CD4-positive, alpha-beta T cell (primary cell): Measurements from ENCODE around the gene TSPAN33. TPM values are rescaled to one million over a fixed set of nuclear protein-coding genes. Genes with fewer than 3 reads are reported as not detected.

Experiments
- ATAC-seq: fragments of 200-7000 bp; cut with Tn5 transposase; one replicate; pipeline ENCODE4 v1.10.0; 2022; ENCODE audit warnings: mild to moderate bottlenecking; ENCODE audit not compliant: poor library complexity
- CTCF ChIA-PET: fragments of 350-600 bp; sonication (Branson Sonifier 250); formaldehyde crosslinking; loops from one replicate; lab custom pipeline; 2021; ENCODE audit warnings: antibody characterized with exemption, inconsistent platforms; lab: Charles Lee
- POLR2A ChIA-PET: fragments of 350-600 bp; sonication (Branson Sonifier 250); formaldehyde crosslinking; loops from one replicate; lab custom pipeline; 2021; ENCODE audit warnings: antibody characterized with exemption, inconsistent platforms; lab: Charles Lee
- DNase-seq, 14 experiments: peaks; one replicate each; pipeline ENCODE4 v3.0.0-alpha.2; 2013 to 2020; ENCODE audit warnings: mixed read lengths in 2 of 14
- H3K27ac ChIP-seq, 2 donors: one replicate each; pipeline versions ENCODE4 v1.5.1 to v1.7.0; 2013; ENCODE audit warnings: low read length in 2 of 2, low read depth in 1 of 2, mild to moderate bottlenecking in 1 of 2
- H3K27me3 ChIP-seq, 2 experiments: 1 replicate in 1 of 2; 2 replicates in 1 of 2; pipeline versions ENCODE4 v1.6.1 to v1.7.0; 2013; ENCODE audit warnings: low read length in 2 of 2, control low read depth in 1 of 2, mild to moderate bottlenecking in 1 of 2, moderate library complexity in 1 of 2; ENCODE audit not compliant: insufficient read depth in 2 of 2, control insufficient read depth in 1 of 2
- H3K36me3 ChIP-seq: one replicate; pipeline ENCODE4 v1.6.1; 2013; ENCODE audit warnings: low read length, control low read depth; ENCODE audit not compliant: insufficient read depth
- H3K4me1 ChIP-seq: one replicate; pipeline ENCODE4 v1.6.1; 2013; ENCODE audit warnings: low read length, control low read depth; ENCODE audit not compliant: insufficient read depth
- H3K4me3 ChIP-seq: one replicate; pipeline ENCODE4 v1.5.1; 2013; ENCODE audit warnings: mild to moderate bottlenecking, low read length, moderate library complexity
- H3K9me3 ChIP-seq, 2 experiments: 1 replicate in 1 of 2; 2 replicates in 1 of 2; pipeline versions ENCODE4 v1.6.1 to v1.7.0; 2013; ENCODE audit warnings: low read length in 2 of 2, mild to moderate bottlenecking in 2 of 2, control low read depth in 1 of 2, moderate library complexity in 1 of 2; ENCODE audit not compliant: control insufficient read depth in 1 of 2, insufficient read depth in 1 of 2
- H3K27ac Mint-ChIP-seq: one replicate; pipeline ENCODE4 v1.8.0; 2020; ENCODE audit warnings: mixed read lengths
- H3K27me3 Mint-ChIP-seq: one replicate; pipeline ENCODE4 v1.8.0; 2021; ENCODE audit warnings: mixed read lengths
- H3K36me3 Mint-ChIP-seq: one replicate; pipeline ENCODE4 v1.8.0; 2021; ENCODE audit warnings: low read depth, mixed read lengths
- H3K4me1 Mint-ChIP-seq: one replicate; pipeline ENCODE4 v1.8.0; 2021; ENCODE audit warnings: low read depth, mixed read lengths
- H3K4me3 Mint-ChIP-seq: one replicate; pipeline ENCODE4 v1.8.0; 2020; ENCODE audit warnings: mild to moderate bottlenecking, mixed read lengths
- H3K9me3 Mint-ChIP-seq: one replicate; pipeline ENCODE4 v1.8.0; 2020; ENCODE audit warnings: mixed read lengths
- CTCF ChIP-seq: fragments of 200-600 bp; IDR thresholded peaks from one replicate; pipeline ENCODE4 v1.8.0; 2022; ENCODE audit warnings: antibody characterized with exemption, mild to moderate bottlenecking
- intact Hi-C, 2 experiments: fragments of 100-400 bp; cut with DNase I in 1 of 2; cut with micrococcal nuclease in 1 of 2; formaldehyde crosslinking; loops; one replicate each; pipeline versions ENCODE4 v1.15.1 to v1.9.0; 2023 to 2025; cut with DNase I, micrococcal nuclease
- polyA plus RNA-seq, 2 donors: library from polyadenylated mRNA; unstranded; fragments of 120-200 nt; gene quantifications; one replicate each; pipeline ENCODE4 v1.2.1, GENCODE V29; 2013
- total RNA-seq, 174 experiments: library from RNA in 2 of 174; stranded (reverse) in 2 of 174; gene quantifications; one replicate each; pipeline ENCODE4 v1.2.3 and lab custom pipeline; 2021 to 2026

Gene TSPAN33, protein sequence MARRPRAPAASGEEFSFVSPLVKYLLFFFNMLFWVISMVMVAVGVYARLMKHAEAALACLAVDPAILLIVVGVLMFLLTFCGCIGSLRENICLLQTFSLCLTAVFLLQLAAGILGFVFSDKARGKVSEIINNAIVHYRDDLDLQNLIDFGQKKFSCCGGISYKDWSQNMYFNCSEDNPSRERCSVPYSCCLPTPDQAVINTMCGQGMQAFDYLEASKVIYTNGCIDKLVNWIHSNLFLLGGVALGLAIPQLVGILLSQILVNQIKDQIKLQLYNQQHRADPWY
- total RNA-seq (1 to 10 TPM; 3.6 to 4.1 TPM), total RNA-seq (lab: John Stamatoyannopoulos, UW) (0.84 to 16.3 (median 5.3) reads per million in 172 experiments)
- polyA plus RNA-seq (2013, experiment 1 of 2), result 4.6 TPM
- polyA plus RNA-seq (2013, experiment 2 of 2), result 7.6 TPM

DNA sequence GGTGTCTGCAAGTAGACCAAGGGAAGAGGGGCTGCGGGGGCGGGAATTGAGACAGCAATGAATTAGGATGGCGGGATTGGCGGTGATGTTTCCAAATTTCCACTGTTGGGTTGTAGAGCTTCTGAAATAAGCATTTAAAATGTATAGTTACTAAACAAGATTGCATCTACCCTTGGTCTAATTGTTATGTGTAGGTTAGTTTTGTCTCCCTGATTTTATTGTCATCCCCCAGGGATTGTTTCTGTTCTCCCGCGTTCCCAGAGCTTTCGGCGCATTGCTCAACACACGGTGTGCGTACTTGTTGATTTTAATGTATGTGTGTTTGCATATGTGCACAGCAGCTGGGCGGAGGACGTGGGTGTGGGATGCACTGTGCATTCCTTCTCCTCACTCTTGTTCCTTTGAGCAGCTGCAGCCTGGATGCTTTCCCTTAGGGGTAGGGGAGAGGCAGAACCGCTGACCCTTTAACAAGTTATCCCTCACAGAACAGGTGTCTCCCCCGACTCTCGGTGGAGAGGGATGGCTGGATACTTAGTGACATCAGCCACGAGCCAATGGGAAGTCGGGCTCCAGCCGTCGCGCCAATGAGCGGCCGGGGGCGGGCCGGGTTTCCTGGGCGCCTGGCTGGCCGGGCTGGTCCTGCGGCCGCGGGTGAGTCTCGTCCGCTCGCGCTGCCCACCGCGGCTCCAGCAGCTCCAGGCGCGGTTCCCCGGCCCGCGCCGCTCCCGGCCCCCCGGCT is at the start of gene TSPAN33:
TSPAN33 (plus strand) TSS at position 613 of the 739 bp plus-strand sequence. CDS start 274 bp downstream, outside the sequence.
- intact Hi-C loops, result no loop called here

DNA sequence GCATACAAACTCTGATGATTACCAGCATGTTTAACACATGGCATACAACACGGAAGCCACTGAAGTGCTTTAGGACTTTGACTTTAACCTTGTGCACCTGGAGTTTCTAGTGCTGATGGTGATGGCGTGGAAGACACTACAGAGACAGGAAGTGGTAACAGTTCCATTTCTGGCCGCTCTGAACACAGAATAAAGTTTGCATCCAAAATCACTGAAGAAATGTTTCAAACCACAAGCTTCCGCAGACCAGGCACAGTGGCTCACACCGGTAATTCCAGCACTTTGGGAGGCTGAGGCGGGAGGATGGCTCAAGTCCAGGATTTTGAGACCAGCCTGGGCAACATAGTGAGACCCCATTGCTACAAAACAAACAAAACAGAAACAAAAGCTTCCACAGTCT is 49.2 kb upstream of the TSPAN33 start:
- H3K4me3 Mint-ChIP-seq, result no peak overlapping the region
- DNase-seq (peak in 10 of 14 experiments; percentile 0 to 63 (median 23)), ATAC-seq (peak; percentile 92)
- no peaks in the 10 kb centered on the region for H3K36me3 Mint-ChIP-seq
- Histone ChIP-seq H3K9me3 (no peaks in the 10 kb centered on the region), H3K27me3 (no peaks in the 10 kb centered on the region), H3K27ac (peak overlapping the region in 1 of 2 donors; percentile 22), H3K36me3 (no peaks in the 10 kb centered on the region), H3K4me1 (peaks cover 20% of the 10 kb centered on the region), H3K4me3 (no peak overlapping the region)
- peaks cover 31% of the 10 kb centered on the region for H3K4me1 Mint-ChIP-seq
- H3K9me3 Mint-ChIP-seq, result no peaks in the 10 kb centered on the region
- peak overlapping the region; percentile 60 for H3K27ac Mint-ChIP-seq
- no peak for TF ChIP-seq CTCF
- CTCF ChIA-PET, result no interaction called here
- intact Hi-C loops, result loop anchor here in 1 of 2 experiments (10.0 kb wide), 1 partner anchor 80 kb away; no protein-coding TSS in a partner anchor
- no peaks in the 10 kb centered on the region for H3K27me3 Mint-ChIP-seq
- POLR2A ChIA-PET, result interaction anchor here (0.7 to 1.4 kb wide), 3 partner anchors 41 to 82 kb away, joined by 3 to 4 read pairs (median 3); no protein-coding TSS in a partner anchor

More for the DNA sequence above, at the start of gene TSPAN33:
- Histone ChIP-seq H3K4me3 (peak within 1 kb of the TSS; percentile 70), H3K4me1 (peaks cover 21% of the 10 kb centered on the region), H3K36me3 (no peaks in the 10 kb centered on the region), H3K27me3 (no peaks in the 10 kb centered on the region), H3K27ac (no peak within 1 kb of the TSS), H3K9me3 (no peaks in the 10 kb centered on the region)
- CTCF ChIA-PET, result interaction anchor here (2.5 kb wide), 1 partner anchor 20 kb away, joined by 9 read pairs; no protein-coding TSS in a partner anchor
- DNase-seq (peak; percentile 18 to 75 (median 52)), ATAC-seq (peak; percentile 95)
- Mint-ChIP-seq H3K4me3 (peak within 1 kb of the TSS; percentile 89), H3K27me3 (peaks cover 6% of the 10 kb centered on the region), H3K36me3 (no peaks in the 10 kb centered on the region), H3K9me3 (no peaks in the 10 kb centered on the region), H3K4me1 (peaks cover 20% of the 10 kb centered on the region), H3K27ac (peak within 1 kb of the TSS; percentile 3)
- POLR2A ChIA-PET, result interaction anchor here (0.7 kb wide), 1 partner anchor 79 kb away, joined by 3 read pairs; no protein-coding TSS in a partner anchor
- TF ChIP-seq CTCF, result no peak

GRCh38 chr7:129098409-129099084 is 46.0 kb upstream of the TSPAN33 start:
- peaks cover 14% of the 10 kb centered on the region for H3K4me1 ChIP-seq
- H3K9me3 Mint-ChIP-seq, result no peaks in the 10 kb centered on the region
- no peak overlapping the region for H3K4me3 ChIP-seq
- no peak overlapping the region for H3K27ac Mint-ChIP-seq
- ChIA-PET POLR2A (interaction anchor here (0.5 kb wide), 1 partner anchor 271 kb away, joined by 4 read pairs; no protein-coding TSS in a partner anchor), CTCF (no interaction called here)
- no peak for ATAC-seq
- intact Hi-C loops, result loop anchor here in 1 of 2 experiments (10.0 kb wide), 1 partner anchor 84 kb away; no protein-coding TSS in a partner anchor
- no peak overlapping the region for H3K4me3 Mint-ChIP-seq
- no peaks in the 10 kb centered on the region for H3K36me3 Mint-ChIP-seq
- no peak for TF ChIP-seq CTCF
- no peak overlapping the region for H3K27ac ChIP-seq
- no peaks in the 10 kb centered on the region for H3K9me3 ChIP-seq
- peaks cover 23% of the 10 kb centered on the region for H3K4me1 Mint-ChIP-seq
- DNase-seq, result no peak
- no peaks in the 10 kb centered on the region for H3K36me3 ChIP-seq
- no peaks in the 10 kb centered on the region for H3K27me3 ChIP-seq
- H3K27me3 Mint-ChIP-seq, result no peaks in the 10 kb centered on the region
